Measurements from ENCODE around the gene LSG1.

The LSG1 gene

GRCh38 chr3:194661946-194662345, 10.0 kb downstream of the LSG1 start:
- Histone ChIP-seq H3K4me2 (ENCODE audit: low read length) (no peak overlapping the region), H3K4me1 (ENCODE audit: insufficient read depth, low read length, severe bottlenecking) (no peaks in the 10 kb centered on the region), H3K9me2 (ENCODE audit: low read depth, low read length) (no peaks in the 10 kb centered on the region), H3K79me2 (ENCODE audit: insufficient read depth, low read length) (no peaks in the 10 kb centered on the region), H3K4me3 (ENCODE audit: low read depth, low read length, poor library complexity, severe bottlenecking) (no peak overlapping the region), H3K27ac (ENCODE audit: low read depth, low read length, poor library complexity, severe bottlenecking) (no peak overlapping the region), H3K9ac (ENCODE audit: low read length) (no peak overlapping the region), H2AFZ (ENCODE audit: low read length) (no peak overlapping the region), H3F3A (ENCODE audit: insufficient read depth, low read length) (no peaks in the 10 kb centered on the region), H3K36me3 (ENCODE audit: insufficient read depth, low read length) (peaks cover 81% of the 10 kb centered on the region), H3K9me3 (ENCODE audit: low read length) (no peaks in the 10 kb centered on the region), H4K20me1 (ENCODE audit: insufficient read depth, low read length) (no peaks in the 10 kb centered on the region), H3K27me3 (ENCODE audit: insufficient read depth, low read length) (no peaks in the 10 kb centered on the region)
- no peak for TF ChIP-seq CTCF (IDR thresholded peaks at IDR 0.05; ENCODE audit: low read length)

- H3K79me2 ChIP-seq (ENCODE audit: insufficient read depth, low read length) = no peaks in the 10 kb centered on the region
- H3K9me2 ChIP-seq (ENCODE audit: low read depth, low read length) = no peaks in the 10 kb centered on the region
- H3K4me2 ChIP-seq (ENCODE audit: low read length) = no peak overlapping the region
- H3K27ac ChIP-seq (ENCODE audit: low read depth, low read length, poor library complexity, severe bottlenecking) = no peak overlapping the region
- H3K9ac ChIP-seq (ENCODE audit: low read length) = no peak overlapping the region
- no peaks in the 10 kb centered on the region for H3K27me3 ChIP-seq (ENCODE audit: insufficient read depth, low read length)
- no peaks in the 10 kb centered on the region for H3K9me3 ChIP-seq (ENCODE audit: low read length)
- peaks cover 77% of the 10 kb centered on the region for H3K36me3 ChIP-seq (ENCODE audit: insufficient read depth, low read length)
- no peaks in the 10 kb centered on the region for H3K4me1 ChIP-seq (ENCODE audit: insufficient read depth, low read length, severe bottlenecking)
- no peaks in the 10 kb centered on the region for H3F3A ChIP-seq (ENCODE audit: insufficient read depth, low read length)
- no peak overlapping the region for H2AFZ ChIP-seq (ENCODE audit: low read length)
- TF ChIP-seq EZH2 (IDR thresholded peaks at IDR 0.05; ENCODE audit: borderline replicate concordance, low read length) (no peak), CTCF (IDR thresholded peaks at IDR 0.05; ENCODE audit: low read length) (no peak)
- no peak overlapping the region for H3K4me3 ChIP-seq (ENCODE audit: low read depth, low read length, poor library complexity, severe bottlenecking)
- no peaks in the 10 kb centered on the region for H4K20me1 ChIP-seq (ENCODE audit: insufficient read depth, low read length)
Measured at GRCh38 chr3:194661374-194661773, 10.6 kb downstream of the LSG1 start.

- Histone ChIP-seq H3K4me3 (ENCODE audit: low read depth, low read length, poor library complexity, severe bottlenecking) (no peak overlapping the region), H3K4me2 (ENCODE audit: low read length) (no peak overlapping the region), H3K36me3 (ENCODE audit: insufficient read depth, low read length) (peaks cover 67% of the 10 kb centered on the region), H3K4me1 (ENCODE audit: insufficient read depth, low read length, severe bottlenecking) (no peaks in the 10 kb centered on the region), H3K27ac (ENCODE audit: low read depth, low read length, poor library complexity, severe bottlenecking) (no peak overlapping the region), H3K9me2 (ENCODE audit: low read depth, low read length) (no peaks in the 10 kb centered on the region), H3K9ac (ENCODE audit: low read length) (no peak overlapping the region), H3F3A (ENCODE audit: insufficient read depth, low read length) (no peaks in the 10 kb centered on the region), H3K27me3 (ENCODE audit: insufficient read depth, low read length) (no peaks in the 10 kb centered on the region), H2AFZ (ENCODE audit: low read length) (no peak overlapping the region), H3K79me2 (ENCODE audit: insufficient read depth, low read length) (no peaks in the 10 kb centered on the region), H3K9me3 (ENCODE audit: low read length) (no peaks in the 10 kb centered on the region), H4K20me1 (ENCODE audit: insufficient read depth, low read length) (no peaks in the 10 kb centered on the region)
- TF ChIP-seq EZH2 (IDR thresholded peaks at IDR 0.05; ENCODE audit: borderline replicate concordance, low read length) (no peak), CTCF (IDR thresholded peaks at IDR 0.05; ENCODE audit: low read length) (no peak)
Measured at GRCh38 chr3:194659778-194660177, 12.2 kb downstream of the LSG1 start.

All from OCI-LY1 (cell line).